BLaER1 treated with 17β-estradiol and CSF1 and Interleukin-3, amounts not matched to agents 10 nM and 100 nM (cell line): Measurements from ENCODE around the gene NEK1.

Experiments used
- H3K27ac ChIP-seq, 11 experiments: shearing (Covaris generic); formaldehyde crosslinking; 2 replicates each; pipeline ENCODE4 v1.8.1; 2022
- H3K27me3 ChIP-seq, 11 experiments: shearing (Covaris generic); formaldehyde crosslinking; 2 replicates each; pipeline ENCODE4 v1.8.1; 2022
- H3K36me3 ChIP-seq, 11 experiments: shearing (Covaris generic); formaldehyde crosslinking; 2 replicates each; pipeline ENCODE4 v1.8.1; 2022
- H3K4me1 ChIP-seq, 10 experiments: shearing (Covaris generic); formaldehyde crosslinking; 2 replicates each; pipeline ENCODE4 v1.8.1; 2022
- H3K4me2 ChIP-seq, 11 experiments: shearing (Covaris generic); formaldehyde crosslinking; 2 replicates each; pipeline ENCODE4 v1.8.1; 2022
- H3K4me3 ChIP-seq, 10 experiments: shearing (Covaris generic); formaldehyde crosslinking; 2 replicates each; pipeline ENCODE4 v1.8.1; 2022
- H3K9ac ChIP-seq, 11 experiments: shearing (Covaris generic); formaldehyde crosslinking; 2 replicates each; pipeline ENCODE4 v1.8.1; 2022
- H3K9me3 ChIP-seq, 11 experiments: shearing (Covaris generic); formaldehyde crosslinking; replicated peaks in 1 of 11; 2 replicates each; pipeline ENCODE4 v1.8.1; 2022
- H4K20me1 ChIP-seq, 11 experiments: shearing (Covaris generic); formaldehyde crosslinking; 2 replicates each; pipeline ENCODE4 v1.8.1; 2022
- Cebpa-rat ChIP-seq, 11 experiments: shearing (Covaris generic); IDR thresholded peaks; 2 replicates each; pipeline ENCODE4 v1.8.1; 2022

The NEK1 gene

DNA sequence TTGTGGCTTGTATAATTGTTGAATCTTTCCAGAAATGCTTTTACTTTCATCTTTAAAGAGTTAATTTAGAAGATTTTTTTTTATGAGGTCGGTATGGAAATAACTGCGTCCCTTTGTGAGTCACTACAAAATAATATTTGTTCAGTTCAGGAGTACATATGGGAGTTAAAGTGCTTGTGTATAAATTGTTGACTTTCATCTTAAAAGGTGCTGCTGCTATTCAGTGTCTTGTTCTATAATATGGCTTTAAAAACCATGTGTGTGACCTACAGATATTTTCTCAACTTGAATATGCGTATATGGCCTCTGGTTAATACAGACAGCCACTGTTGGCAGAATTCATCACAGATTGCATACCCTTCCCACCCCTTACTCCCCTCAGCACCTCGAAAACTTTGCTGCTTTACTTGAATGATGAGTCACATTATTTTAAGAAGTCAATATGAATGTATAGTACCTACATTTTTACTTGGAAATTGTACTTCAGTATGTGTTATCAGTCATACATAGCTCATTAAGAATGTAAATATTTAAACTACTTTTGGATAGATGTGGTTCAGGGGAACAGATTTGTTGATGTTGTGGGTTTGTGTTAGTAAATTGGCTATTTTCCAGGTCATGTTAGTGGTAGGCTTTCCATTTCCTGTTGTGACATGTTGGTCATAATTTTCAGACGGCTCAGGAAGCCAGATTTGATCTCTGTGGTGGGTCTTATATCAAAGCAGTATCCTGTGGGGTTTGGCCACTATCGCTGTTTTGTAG lies 9.5 kb upstream of the NEK1 start:
- Histone ChIP-seq H4K20me1 (peaks cover 9 to 48% (median 36%) of the 10 kb centered on the region in 11 experiments; a peak in 20 of 22 replicates), H3K4me1 (peaks cover 32 to 41% (median 38%) of the 10 kb centered on the region in 10 experiments), H3K36me3 (peaks cover 0 to 8% (median 0%) of the 10 kb centered on the region in 11 experiments; a peak in 2 of 22 replicates), H3K4me2 (peak overlapping the region; percentile 83 to 97 (median 92)), H3K9ac (peak overlapping the region; percentile 6 to 94 (median 88); a peak in 15 of 22 replicates), H3K9me3 (no peaks in the 10 kb centered on the region), H3K27ac (peak overlapping the region in 9 of 11 experiments; percentile 16 to 95 (median 88); a peak in 17 of 22 replicates), H3K4me3 (peak overlapping the region; percentile 69 to 82 (median 74)), H3K27me3 (no peaks in the 10 kb centered on the region)
- peak in 3 of 11 experiments; percentile 19 to 50 (median 22); a peak in 2 of 22 replicates for TF ChIP-seq Cebpa-rat (IDR thresholded peaks at IDR 0.05)

DNA sequence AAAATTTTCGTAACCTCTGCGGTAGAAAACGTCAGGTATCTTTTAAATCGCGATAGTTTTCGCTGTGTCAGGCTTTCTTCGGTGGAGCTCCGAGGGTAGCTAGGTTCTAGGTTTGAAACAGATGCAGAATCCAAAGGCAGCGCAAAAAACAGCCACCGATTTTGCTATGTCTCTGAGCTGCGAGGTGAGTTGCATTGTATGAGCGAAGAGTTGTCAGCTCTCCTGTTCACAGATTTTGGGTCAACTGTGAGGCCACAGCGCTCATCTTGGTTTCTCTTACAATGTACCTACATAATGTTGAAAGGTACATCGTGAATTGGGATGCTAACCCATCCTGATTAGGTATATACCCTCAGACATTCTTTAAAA lies 8.5 kb upstream of the NEK1 start:
- Histone ChIP-seq H3K9ac (peak overlapping the region; percentile 79 to 94 (median 88)), H3K4me3 (peak overlapping the region; percentile 69 to 82 (median 74)), H3K9me3 (no peaks in the 10 kb centered on the region), H3K27me3 (no peaks in the 10 kb centered on the region), H3K27ac (peak overlapping the region; percentile 80 to 95 (median 87)), H4K20me1 (peaks cover 6 to 37% (median 25%) of the 10 kb centered on the region in 11 experiments; a peak in 18 of 22 replicates), H3K36me3 (peaks cover 0 to 7% (median 0%) of the 10 kb centered on the region in 11 experiments; a peak in 2 of 22 replicates), H3K4me2 (peak overlapping the region; percentile 83 to 97 (median 92)), H3K4me1 (peaks cover 32 to 41% (median 38%) of the 10 kb centered on the region in 10 experiments)
- TF ChIP-seq Cebpa-rat (IDR thresholded peaks at IDR 0.05): no peak

DNA sequence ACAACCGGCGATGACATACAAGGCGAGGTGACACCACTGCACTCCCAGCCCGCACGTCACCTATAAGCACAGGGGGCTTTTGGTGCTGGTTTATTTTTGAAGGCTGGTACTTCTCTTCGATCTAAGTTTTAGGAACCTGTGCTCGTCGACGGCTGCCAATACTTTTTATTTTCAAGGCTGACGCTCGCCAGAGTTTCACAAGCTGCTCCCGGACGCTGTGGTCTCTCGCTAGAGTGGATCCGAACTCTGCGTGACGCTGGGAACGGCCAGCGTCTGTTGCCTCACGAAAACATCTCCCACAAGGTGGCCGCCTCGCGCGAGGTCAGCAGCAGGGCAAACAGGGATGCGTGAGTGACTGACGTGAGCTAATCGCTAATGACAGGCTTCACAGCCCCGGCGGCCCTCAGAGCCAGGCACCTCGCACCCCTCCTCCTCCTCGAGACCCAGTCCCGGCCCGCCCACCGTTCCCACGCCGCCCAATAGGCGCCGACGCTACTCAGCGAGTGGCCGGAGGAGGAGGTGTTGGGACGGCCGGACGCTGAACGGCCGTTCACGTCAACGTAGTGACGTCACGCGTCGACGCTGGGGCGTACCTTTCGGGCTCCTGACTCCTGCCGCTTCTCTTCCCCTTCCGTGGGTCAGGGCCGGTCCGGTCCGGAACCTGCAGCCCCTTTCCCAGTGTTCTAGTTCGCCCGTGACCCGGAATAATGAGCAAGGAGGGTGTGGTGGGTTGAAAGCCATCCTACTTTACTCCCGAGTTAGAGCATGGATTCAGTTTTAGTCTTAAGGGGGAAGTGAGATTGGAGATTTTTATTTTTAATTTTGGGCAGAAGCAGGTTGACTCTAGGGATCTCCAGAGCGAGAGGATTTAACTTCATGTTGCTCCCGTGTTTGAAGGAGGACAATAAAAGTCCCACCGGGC lies 7.8 kb upstream of the NEK1 start, which contains the start of gene CLCN3:
CLCN3 (plus strand) TSS at position 621 of the 922 bp plus-strand sequence. CDS start 15,351 bp downstream, outside the sequence.
- H3K27me3 ChIP-seq: no peaks in the 10 kb centered on the region
- H4K20me1 ChIP-seq: peaks cover 4 to 31% (median 19%) of the 10 kb centered on the region in 11 experiments; a peak in 17 of 22 replicates
- H3K9ac ChIP-seq: peak within 1 kb of the TSS; percentile 79 to 94 (median 88)
- peak in 2 of 11 experiments; percentile 17 to 27; a peak in 2 of 22 replicates for TF ChIP-seq Cebpa-rat (IDR thresholded peaks at IDR 0.05)
- H3K4me1 ChIP-seq: peaks cover 32 to 41% (median 38%) of the 10 kb centered on the region in 10 experiments
- peaks cover 0 to 5% (median 0%) of the 10 kb centered on the region in 11 experiments; a peak in 1 of 22 replicates for H3K36me3 ChIP-seq
- H3K4me2 ChIP-seq: peak within 1 kb of the TSS; percentile 83 to 97 (median 92)
- peak within 1 kb of the TSS; percentile 80 to 95 (median 87) for H3K27ac ChIP-seq
- peak within 1 kb of the TSS; percentile 69 to 82 (median 74) for H3K4me3 ChIP-seq
- no peaks in the 10 kb centered on the region for H3K9me3 ChIP-seq

DNA sequence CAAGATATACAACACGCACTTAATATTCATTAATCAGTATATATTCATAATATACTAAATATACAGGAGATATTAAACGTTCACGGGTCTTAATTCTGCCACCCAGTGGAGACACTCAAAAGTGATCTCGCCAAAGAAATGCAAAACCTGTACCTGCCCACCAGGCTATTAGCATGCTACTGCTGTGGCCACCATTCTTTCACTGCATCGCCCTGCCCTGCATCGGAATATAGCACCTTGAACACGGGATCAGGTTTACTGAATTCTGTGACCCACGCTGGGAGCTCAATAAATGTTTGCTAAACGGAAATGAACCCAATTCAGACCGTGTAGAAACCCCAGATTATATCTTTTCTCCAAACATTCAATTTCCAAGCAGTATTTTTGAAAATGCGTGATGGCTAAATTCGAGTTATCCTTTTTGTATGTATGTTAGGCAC lies 7.2 kb upstream of the NEK1 start:
- Histone ChIP-seq H3K27me3 (no peaks in the 10 kb centered on the region), H3K27ac (peak overlapping the region; percentile 80 to 95 (median 87); a peak in 21 of 22 replicates), H3K4me2 (peak overlapping the region; percentile 54 to 97 (median 91)), H3K36me3 (no peaks in the 10 kb centered on the region), H3K9me3 (no peaks in the 10 kb centered on the region), H3K4me1 (peaks cover 32 to 41% (median 38%) of the 10 kb centered on the region in 10 experiments), H3K4me3 (peak overlapping the region; percentile 69 to 82 (median 74)), H3K9ac (peak overlapping the region; percentile 79 to 94 (median 88)), H4K20me1 (peaks cover 4 to 24% (median 14%) of the 10 kb centered on the region in 11 experiments; a peak in 14 of 22 replicates)
- TF ChIP-seq Cebpa-rat (IDR thresholded peaks at IDR 0.05): no peak

DNA sequence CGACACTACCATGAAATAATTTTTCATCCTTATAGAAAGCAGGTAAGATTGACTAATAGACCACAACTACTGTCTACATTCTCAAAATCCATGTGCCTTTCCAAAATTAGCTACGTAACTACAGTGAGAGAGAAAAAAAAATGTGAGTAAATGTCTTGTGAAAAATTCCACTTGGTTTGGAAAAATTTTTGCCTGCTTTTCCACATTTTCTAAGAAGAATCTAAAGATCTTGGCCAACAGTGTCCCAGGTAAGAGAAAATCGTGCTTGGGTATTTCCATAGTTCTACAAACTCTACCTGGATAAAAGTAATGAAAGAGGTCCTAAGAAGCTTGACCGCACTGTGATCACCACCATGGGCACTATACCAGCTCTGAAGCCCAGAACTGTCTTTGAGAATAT lies 6.6 kb upstream of the NEK1 start:
- peak overlapping the region in 7 of 10 experiments; percentile 69 to 82 (median 79); a peak in 8 of 20 replicates for H3K4me3 ChIP-seq

DNA sequence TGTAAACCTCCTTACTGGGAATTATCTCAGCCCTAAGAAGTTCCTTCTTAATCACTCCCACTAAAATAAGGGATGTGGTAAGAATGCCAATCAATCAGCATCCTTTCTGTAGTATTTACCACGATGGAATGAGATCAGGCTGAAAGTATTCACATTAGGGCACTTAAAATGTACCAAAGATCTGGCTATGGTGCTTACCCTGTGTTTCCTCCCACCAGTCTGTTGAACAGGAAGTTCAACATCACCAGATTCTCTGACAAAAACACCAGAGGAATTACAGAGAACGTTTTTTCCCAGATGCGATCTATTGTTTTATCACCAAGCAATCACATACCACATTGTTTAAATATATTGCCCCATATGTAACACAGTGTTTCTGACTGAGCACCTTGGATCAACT lies 5.9 kb upstream of the NEK1 start:
- H3K4me2 ChIP-seq: peak overlapping the region; percentile 3 to 97 (median 52); a peak in 13 of 22 replicates
- H3K4me1 ChIP-seq: peaks cover 34 to 45% (median 41%) of the 10 kb centered on the region in 10 experiments
- peak overlapping the region in 1 of 11 experiments; percentile 4; a peak in 1 of 22 replicates for H3K9ac ChIP-seq
- TF ChIP-seq Cebpa-rat (IDR thresholded peaks at IDR 0.05): no peak
- H3K4me3 ChIP-seq: no peak overlapping the region
- no peaks in the 10 kb centered on the region for H3K36me3 ChIP-seq
- no peaks in the 10 kb centered on the region for H3K9me3 ChIP-seq
- H4K20me1 ChIP-seq: peaks cover 0 to 12% (median 4%) of the 10 kb centered on the region in 11 experiments; a peak in 10 of 22 replicates
- no peak overlapping the region for H3K27ac ChIP-seq
- no peaks in the 10 kb centered on the region for H3K27me3 ChIP-seq

More for the DNA sequence above, 6.6 kb upstream of the NEK1 start:
- no peaks in the 10 kb centered on the region for H3K36me3 ChIP-seq
- H3K9ac ChIP-seq: peak overlapping the region in 1 of 11 experiments; percentile 94; a peak in 1 of 22 replicates
- no peaks in the 10 kb centered on the region for H3K27me3 ChIP-seq
- no peak overlapping the region; a peak in 2 of 22 replicates for H3K27ac ChIP-seq
- H3K4me1 ChIP-seq: peaks cover 32 to 41% (median 38%) of the 10 kb centered on the region in 10 experiments
- H3K9me3 ChIP-seq: no peaks in the 10 kb centered on the region
- H3K4me2 ChIP-seq: peak overlapping the region; percentile 54 to 97 (median 91)
- H4K20me1 ChIP-seq: peaks cover under 1 to 19% (median 10%) of the 10 kb centered on the region in 11 experiments; a peak in 13 of 22 replicates
- TF ChIP-seq Cebpa-rat (IDR thresholded peaks at IDR 0.05): no peak

DNA sequence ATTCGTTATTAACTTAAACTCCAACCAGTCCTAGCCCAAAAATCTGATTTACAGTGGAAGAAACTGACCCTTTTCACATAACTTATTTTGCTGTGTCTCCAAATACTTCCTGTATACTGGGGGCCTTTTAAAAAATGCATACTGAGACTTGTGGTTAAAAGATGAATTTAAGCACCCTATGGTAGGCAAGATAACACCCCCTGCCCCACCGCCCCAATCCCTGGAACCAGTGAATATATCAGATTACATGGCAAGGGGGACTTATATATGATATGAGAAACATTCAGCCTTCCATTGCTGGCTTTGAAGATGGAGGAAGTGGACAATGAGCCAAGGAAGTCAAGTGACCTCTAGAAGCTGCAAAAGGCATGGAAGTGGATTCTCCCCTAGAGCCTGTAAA lies 4.9 kb upstream of the NEK1 start:
- H3K9me3 ChIP-seq: no peaks in the 10 kb centered on the region
- no peak overlapping the region for H3K4me3 ChIP-seq
- H3K27me3 ChIP-seq: no peaks in the 10 kb centered on the region
- H3K27ac ChIP-seq: no peak overlapping the region
- peaks cover 31 to 41% (median 35%) of the 10 kb centered on the region in 10 experiments for H3K4me1 ChIP-seq
- no peaks in the 10 kb centered on the region for H3K36me3 ChIP-seq
- H3K4me2 ChIP-seq: peak overlapping the region in 2 of 11 experiments; percentile 52 to 88; a peak in 1 of 22 replicates
- peaks cover 0 to 7% (median 0%) of the 10 kb centered on the region in 11 experiments; a peak in 4 of 22 replicates for H4K20me1 ChIP-seq
- no peak for TF ChIP-seq Cebpa-rat (IDR thresholded peaks at IDR 0.05)
- no peak overlapping the region for H3K9ac ChIP-seq

DNA sequence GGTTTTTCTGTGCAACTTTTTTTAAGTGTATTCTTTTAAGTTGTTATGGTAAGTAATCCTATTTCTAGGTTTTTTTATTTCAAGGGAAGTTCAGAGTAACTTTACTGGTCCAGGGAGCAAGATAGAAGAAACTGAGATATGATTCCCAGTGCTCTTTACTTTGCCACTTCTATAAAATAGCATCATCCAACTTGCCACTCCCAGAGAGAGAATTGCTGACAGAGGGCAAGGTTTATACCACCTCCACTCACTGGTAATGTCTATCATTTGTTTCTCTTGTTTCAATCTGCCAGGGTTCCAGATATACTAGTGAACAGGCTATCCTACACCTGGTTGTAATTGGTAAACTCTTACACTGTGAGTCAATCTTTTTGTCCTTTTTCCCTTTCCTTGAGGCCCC lies 4.5 kb upstream of the NEK1 start:
- no peak overlapping the region for H3K27ac ChIP-seq
- H3K4me3 ChIP-seq: no peak overlapping the region
- H3K9ac ChIP-seq: no peak overlapping the region
- H3K27me3 ChIP-seq: no peaks in the 10 kb centered on the region
- H3K4me2 ChIP-seq: no peak overlapping the region
- H3K9me3 ChIP-seq: no peaks in the 10 kb centered on the region
- no peak for TF ChIP-seq Cebpa-rat (IDR thresholded peaks at IDR 0.05)
- peaks cover 0 to 6% (median 0%) of the 10 kb centered on the region in 11 experiments; a peak in 2 of 22 replicates for H4K20me1 ChIP-seq
- peaks cover 27 to 37% (median 30%) of the 10 kb centered on the region in 10 experiments for H3K4me1 ChIP-seq
- H3K36me3 ChIP-seq: no peaks in the 10 kb centered on the region
